A673 (cell line): ENCODE data around the gene KRTAP10-10.

Experiments
- EZH2 ChIP-seq: fragments of 200-600 bp; sonication (generic); IDR thresholded peaks from 2 replicates; pipeline ENCODE4 v1.6.1; 2017; ENCODE audit warnings: borderline replicate concordance, low read depth, mild to moderate bottlenecking, mixed read lengths, antibody characterized with exemption, low read length; ENCODE audit not compliant: poor library complexity, severe bottlenecking
- TF ChIP-seq, protein P1 (sequence below): fragments of 300-800, 200-600 bp; sonication (generic); conservative IDR thresholded peaks from 2 replicates; pipeline ENCODE4 v1.5.1; 2017; ENCODE audit warnings: low read depth, mild to moderate bottlenecking, antibody characterized with exemption, low read length, moderate library complexity, mixed read lengths

DNA sequence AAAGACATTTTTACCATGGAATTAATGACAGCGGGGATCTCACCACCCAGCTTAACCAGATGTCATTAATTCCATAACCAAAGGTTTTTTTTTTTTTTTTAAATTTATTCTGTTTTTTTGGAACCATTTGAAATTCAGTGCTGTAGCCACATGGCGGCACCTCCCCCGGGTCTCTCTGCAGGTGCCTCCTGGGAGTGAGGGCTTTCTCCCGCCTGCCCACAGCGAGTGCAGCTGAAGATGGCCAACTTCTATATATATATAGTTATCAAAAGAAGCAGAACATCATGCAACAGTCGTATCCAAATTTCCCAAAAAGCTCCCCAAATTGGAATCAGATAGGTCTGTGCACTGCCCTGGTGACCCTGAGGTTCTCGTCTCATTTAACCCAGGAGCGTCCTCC, 21.7 kb upstream of the KRTAP10-10 start:
- TF ChIP-seq EZH2 = no peak
- TF ChIP-seq, protein P1, sequence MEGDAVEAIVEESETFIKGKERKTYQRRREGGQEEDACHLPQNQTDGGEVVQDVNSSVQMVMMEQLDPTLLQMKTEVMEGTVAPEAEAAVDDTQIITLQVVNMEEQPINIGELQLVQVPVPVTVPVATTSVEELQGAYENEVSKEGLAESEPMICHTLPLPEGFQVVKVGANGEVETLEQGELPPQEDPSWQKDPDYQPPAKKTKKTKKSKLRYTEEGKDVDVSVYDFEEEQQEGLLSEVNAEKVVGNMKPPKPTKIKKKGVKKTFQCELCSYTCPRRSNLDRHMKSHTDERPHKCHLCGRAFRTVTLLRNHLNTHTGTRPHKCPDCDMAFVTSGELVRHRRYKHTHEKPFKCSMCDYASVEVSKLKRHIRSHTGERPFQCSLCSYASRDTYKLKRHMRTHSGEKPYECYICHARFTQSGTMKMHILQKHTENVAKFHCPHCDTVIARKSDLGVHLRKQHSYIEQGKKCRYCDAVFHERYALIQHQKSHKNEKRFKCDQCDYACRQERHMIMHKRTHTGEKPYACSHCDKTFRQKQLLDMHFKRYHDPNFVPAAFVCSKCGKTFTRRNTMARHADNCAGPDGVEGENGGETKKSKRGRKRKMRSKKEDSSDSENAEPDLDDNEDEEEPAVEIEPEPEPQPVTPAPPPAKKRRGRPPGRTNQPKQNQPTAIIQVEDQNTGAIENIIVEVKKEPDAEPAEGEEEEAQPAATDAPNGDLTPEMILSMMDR = no peak
